A172 (cell line): Measurements from ENCODE around the gene PCGF3. TPM values are rescaled to one million over a fixed set of nuclear protein-coding genes. Genes with fewer than 3 reads are reported as not detected.

Source experiments
- DNase-seq: peaks from one replicate; pipeline ENCODE4 v3.0.0-alpha.2; 2015; ENCODE audit warnings: low spot score
- total RNA-seq: library from RNA; depleted of rRNA; stranded (reverse); fragments of >200 nt; shearing (Covaris generic); gene quantifications from 2 replicates; pipeline ENCODE4 v1.2.3, GENCODE V29; 2014

Gene PCGF3
- total RNA-seq, 1 experiment from 2014 or later: 56.3 TPM

DNA sequence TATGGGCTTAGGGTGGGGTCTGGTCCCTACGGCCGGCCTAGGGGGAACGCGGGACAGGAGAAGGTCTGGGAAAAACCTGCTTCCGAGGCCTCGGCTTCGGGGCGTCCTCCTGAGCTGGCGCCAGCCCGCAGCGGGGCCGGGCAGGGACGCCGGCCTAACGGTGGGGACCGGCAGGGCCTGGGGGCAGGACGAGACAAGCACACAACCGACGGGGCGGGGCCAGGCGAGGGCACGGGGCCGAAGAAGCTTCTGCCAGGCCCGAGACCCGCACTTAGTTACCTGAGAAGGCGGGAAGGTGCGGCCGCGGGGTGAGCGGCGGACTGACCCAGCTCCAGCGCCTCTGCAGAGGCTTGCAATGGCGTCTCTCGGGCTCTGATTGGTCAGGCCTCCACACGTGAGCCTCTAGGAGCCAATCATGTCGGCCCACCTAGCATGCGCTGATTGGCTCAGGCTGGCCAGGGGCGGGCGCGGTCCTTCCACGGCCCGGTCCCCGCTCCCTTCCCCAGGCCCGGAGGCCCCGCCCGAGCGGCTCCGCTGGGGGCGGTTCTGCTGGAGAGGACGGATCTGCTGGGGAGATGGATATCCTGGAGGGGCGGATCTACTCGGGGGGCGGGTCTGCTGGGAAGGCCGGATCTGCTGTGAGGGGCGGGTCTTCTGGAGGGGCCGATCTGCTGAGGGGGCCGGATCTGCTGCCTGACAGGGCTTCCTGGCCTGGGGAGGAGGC is 76.0 kb downstream of the PCGF3 start:
- peak; percentile 96 for DNase-seq

DNA sequence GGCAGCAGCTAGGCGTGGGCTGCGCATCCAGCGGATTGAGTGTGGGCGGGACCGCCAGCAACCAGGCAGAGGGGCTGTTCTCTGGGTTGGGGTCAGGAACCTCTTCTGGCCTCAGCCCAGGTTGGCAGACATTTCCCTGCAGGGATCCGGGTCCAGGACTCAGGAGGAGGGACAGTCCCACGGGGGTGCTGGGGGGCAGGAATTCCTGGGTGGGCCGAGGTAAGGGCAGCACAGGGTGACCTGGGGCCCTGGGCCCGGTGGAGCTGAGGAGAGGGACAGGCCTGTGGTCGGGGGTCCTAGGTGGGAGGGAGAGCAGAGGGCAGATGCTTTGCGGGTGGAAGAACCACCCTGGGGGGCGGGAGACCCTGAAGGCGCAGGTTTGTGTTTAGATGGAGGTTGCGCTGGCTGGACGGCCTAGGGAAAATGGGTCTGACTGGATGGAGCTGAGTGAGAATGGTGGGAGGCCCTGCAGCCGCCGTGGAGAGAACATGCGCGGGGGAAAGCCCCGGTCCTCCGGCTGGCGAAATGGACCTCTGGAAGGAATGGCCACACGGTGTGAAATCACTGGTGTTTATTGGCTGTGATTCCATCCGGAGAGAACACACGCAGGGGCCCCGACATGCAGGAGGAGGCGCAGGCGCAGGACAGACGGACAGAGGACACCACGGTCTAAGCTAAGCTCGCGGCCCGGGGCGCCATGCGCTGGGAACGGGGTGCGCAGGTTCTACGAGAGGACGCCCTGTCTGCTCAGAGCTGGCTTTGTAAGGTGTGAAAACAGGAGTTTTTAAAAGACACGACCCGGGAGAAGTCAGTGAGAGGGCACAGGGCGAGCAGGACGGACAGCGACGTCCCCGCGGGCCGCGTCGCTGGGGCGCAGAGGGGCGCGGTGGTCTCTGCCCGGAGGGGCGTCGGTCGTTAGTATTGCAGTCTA is 79.0 kb downstream of the PCGF3 start:
- DNase-seq: no peak

DNA sequence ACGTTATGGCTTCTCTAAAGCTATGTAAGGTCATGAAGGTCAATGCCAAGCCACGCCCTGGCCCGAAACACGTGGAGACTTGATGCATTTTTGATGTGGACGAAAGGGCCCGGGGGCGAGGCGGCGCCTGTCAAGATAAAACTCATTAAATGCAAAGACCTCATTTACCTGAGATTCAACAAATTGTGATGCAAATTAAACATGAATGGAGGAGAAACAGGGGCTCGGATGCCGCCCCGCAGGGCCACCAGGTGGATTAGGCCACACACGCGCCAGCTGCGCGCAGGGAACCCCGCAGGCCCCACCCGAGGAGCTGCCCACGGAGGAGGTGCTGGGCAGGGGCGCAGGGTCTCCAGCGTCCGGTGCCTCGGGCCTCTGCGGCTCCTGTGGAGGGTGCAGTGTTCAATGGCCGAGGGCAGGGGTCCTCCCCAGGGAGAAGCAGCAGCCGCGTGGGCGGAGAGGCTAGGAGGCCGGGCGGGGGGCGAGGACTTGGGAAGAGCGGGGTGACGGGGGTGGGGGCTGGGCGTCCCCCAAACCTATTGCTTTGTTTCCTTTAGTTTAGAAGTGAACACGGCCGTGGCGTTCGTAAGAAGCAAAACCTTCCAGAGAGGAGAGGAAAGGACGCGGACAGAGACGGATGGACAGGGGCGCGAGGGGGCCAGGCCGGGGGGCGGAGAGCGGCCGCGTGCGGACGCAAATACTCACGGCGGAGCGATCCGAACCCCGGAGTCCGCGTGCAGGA is 79.9 kb downstream of the PCGF3 start:
- no peak for DNase-seq

DNA sequence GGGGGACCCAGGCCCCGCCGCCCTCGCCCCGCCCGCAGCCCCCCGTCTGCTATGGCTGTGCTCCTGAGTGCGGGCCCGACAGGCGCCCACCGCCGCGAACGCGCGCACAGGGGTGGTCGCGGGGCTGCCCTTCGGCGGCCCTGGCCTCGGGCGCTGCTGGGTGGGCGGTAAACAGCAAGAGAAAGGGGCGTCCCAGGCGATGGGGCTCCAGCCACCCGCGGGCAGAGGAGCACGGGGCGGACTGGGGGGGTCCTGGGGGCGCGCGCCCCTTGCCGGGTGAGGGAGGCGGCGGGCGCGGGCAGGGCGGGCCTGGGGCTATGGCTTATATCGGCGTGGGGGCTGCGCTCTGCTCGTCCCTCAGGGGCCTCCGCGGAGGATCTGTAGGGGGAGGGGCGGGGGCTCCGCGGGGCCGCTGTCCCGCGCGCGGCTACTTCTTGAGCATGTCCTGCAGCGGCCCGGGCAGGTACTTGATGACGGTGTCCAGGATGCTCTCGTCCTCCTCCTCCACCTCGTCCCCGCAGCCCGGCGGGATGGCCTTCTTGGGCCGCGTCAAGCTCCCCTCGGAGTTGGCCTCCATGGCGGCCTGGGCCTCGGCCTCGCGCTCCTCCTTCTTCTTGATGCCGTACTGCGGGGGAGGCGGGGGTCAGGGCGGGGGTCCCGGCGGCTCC is 80.6 kb downstream of the PCGF3 start:
- DNase-seq: no peak

DNA sequence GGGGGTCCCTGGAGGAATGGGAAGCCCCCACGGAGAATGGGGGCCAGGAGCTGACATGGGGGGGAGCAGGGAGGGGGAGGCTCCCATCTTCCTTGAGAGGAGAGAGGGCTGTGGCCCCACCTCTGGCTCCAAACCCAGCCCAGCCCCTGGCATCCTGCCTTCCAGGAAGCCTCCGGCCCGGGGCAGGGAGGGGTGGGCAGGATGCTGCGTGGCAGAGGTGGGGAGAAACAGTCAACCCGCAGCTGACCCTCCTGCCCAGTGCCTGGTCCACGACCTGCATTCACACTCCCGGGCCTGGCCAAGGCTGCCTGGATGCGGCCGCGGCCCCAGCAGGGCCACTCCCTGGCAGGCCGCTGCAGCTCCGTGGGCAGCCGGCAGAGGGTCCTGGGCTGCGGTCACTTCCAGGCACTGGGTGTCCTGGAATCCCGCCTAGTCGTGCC is 81.2 kb downstream of the PCGF3 start:
- no peak for DNase-seq

DNA sequence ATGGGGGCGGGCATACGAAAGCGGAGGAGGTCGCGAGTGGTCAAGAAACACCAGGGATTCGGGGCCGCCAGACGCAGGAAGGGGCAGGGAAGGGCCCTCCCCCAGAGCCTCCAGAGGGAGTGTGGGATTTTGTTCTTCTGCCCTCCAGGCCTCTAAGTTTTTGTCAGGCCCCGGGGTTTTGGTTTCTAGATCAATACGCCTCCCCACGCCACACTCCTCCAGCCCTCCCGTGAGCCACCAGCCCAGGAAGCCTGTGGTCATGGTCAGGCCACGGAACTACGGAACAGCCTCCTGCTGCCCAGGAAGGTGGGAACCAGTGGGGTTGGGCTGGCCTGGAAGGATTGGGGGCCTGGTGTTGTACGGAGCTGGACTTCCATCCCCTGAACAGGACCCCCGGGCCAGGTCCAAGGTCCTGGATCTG is 81.9 kb downstream of the PCGF3 start:
- DNase-seq: no peak

DNA sequence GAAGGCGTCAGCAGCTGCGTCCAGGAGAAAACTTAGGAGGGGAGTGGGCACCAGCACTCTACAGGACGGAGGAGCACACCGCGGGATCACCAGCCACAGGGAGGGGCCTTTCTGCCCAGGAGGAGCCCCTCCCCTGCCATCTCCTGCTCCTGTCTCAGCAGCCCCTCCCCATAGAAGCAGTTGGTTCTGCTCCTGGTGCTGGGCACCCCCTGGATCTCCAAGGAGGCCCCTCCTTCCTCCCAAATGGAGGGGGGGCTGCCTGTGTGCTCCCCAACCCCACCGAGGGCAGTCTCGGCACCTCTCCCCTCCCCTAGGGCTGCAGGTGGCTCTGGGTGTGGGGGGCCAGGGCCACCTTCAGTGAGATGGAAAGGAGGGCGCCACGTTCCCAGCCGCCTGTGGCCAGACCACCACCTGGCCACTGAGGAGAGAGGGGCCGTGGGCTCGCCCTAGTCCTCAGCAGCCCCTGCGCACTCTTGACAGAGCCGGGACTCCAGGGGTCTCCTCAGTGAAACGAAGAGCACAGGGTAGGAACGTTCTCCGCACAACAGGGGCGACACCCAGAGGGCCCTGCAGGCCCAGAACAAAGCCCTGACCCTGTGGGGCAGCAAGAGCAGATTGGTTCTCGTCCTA is 82.5 kb downstream of the PCGF3 start:
- DNase-seq: no peak

- no peak for DNase-seq
Measured at GRCh38 chr4:788636-789297, 83.1 kb downstream of the PCGF3 start.

- DNase-seq: no peak
Measured at GRCh38 chr4:789571-790465, 84.2 kb downstream of the PCGF3 start.

DNA sequence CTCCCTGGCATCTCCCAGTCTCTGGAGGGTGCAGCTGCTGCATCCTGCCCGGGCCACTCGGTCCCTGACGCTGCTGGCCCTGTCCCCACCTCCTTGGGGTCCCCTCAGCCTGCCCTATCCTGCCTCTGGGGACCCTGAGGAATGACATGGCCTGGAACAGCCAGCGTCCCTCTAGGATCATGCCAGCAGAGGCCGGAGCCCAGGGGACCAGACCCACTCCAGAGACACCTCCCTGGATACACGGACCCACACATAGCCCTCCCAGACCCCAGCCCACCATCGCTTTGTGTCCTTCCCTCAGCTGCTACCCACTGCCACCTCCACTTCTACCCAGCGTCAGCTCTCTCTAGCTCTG is 84.8 kb downstream of the PCGF3 start:
- DNase-seq: no peak

DNA sequence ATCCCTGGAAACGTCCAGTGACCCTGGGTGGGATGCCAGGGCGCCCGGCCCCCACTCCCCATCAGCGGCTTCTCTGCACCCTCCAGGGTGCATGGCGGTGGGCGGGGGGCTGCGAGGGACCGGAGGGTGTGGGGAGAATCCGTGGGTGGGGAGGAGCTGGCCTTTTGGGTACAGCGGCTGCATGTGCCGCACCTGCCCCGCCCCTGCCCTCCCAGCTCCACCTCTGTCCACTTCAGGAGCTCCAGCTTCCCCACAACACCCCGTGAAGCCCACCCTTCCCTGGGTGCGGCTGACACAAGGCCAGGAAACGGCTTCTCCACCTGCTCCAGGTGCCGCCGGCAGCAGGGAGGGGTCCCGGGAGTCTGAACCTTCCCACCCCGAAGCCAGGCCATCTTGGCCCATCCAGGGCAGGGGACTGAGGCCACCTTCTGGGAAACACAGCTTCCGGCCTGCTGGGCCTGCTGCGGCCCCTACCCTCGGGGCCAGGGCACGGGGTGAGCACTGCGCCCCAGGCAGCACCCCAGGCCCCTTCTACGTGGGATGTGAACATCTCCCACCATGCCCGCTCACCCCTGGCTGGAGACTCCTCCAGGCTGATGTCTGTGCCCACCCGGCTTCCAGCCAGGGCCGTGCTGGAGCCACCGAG is 85.7 kb downstream of the PCGF3 start:
- no peak for DNase-seq

GRCh38 chr4:791898-792625 is 86.4 kb downstream of the PCGF3 start:
- no peak for DNase-seq

DNA sequence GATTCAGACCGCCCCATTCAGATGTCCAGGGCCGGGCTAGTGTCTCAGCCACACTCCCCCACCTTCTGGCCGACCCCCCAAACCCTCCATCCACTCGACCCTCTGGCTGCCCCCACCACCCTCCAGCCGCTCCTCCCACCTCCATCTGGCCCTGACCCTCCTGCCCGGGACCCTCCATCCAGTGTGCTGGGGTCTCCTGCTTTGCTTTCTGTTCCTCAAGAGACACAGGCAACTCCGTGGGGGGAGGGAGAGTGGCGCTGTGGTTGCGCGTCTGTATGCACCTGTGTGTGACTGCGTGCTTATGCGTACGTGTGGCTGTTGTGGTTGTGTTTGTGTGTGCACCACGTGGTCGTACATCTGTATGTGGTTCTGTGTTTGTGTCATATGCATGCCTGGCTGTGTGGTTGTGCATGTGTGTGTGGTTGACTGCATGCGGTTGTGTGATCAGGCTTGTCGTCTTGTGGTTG is 87.0 kb downstream of the PCGF3 start:
- DNase-seq: no peak

GRCh38 chr4:793093-793861 is 87.6 kb downstream of the PCGF3 start:
- no peak for DNase-seq

DNA sequence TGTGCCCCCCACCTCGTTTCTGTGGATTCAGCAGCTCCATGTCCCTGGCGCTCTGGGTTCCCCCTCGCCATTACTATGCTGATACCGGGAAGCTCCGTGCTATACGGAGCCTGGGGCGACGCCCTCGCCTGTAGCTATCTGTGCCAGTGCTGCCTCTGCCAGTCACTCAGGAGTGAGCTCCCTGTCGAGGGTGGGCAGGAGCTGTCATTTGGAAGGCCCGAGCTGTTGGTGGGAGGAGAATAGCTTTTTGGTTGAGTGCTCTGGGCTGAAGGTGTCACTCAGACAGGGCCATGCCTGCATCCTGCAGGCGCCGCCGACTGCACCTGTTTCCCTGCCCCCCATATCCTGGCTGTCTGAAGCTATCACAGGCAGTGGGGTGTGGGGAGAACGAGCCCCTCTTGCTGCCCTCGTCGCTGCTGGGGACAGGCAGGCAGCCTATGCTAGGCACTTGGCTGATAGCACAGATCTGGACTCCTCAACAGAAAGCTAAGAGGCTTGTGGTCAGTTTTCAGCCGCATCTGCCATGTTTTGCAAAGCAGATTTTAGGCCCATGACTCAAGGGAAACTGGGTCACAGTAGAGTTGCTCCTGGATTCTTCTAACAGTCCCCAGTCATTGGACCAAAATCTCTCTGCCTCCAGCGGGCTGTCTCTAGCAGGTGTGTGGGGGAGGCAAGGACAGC is 88.4 kb downstream of the PCGF3 start:
- no peak for DNase-seq

GRCh38 chr4:794900-795725 is 89.5 kb downstream of the PCGF3 start:
- no peak for DNase-seq
